SK-N-MC (cell line): ENCODE results near the gene TAS2R40.

ENCODE experiments used
- DNase-seq: peaks from one replicate; pipeline ENCODE4 v3.0.0-alpha.2; 2011; ENCODE audit warnings: low read depth, low spot score
- H3K27ac ChIP-seq: fragments of 200-600 bp; sonication (generic); 2 replicates; pipeline ENCODE4 v1.5.1; 2016; ENCODE audit warnings: mixed run types
- H3K36me3 ChIP-seq: fragments of 200-600 bp; sonication (generic); 2 replicates; pipeline ENCODE4 v1.6.1; 2017; ENCODE audit warnings: antibody characterized with exemption, low read length, mixed read lengths; ENCODE audit not compliant: insufficient read depth
- H3K4me3 ChIP-seq: fragments of 200-600 bp; sonication (generic); 2 replicates; pipeline ENCODE4 v1.5.1; 2016
- H3K9ac ChIP-seq: fragments of 200-600 bp; sonication (generic); 2 replicates; pipeline ENCODE4 v1.8.0; 2017; ENCODE audit warnings: mixed run types, mixed read lengths; ENCODE audit not compliant: insufficient read length
- H3K9me3 ChIP-seq: fragments of 200-600 bp; sonication (generic); 2 replicates; pipeline ENCODE4 v1.6.1; 2017; ENCODE audit warnings: low read depth, mild to moderate bottlenecking, antibody characterized with exemption, low read length, moderate library complexity, mixed read lengths
- EZH2 ChIP-seq: fragments of 200-600 bp; sonication (generic); IDR thresholded peaks from one replicate; pipeline ENCODE4 v1.6.1; 2017; ENCODE audit warnings: antibody characterized with exemption
- FOXP2 ChIP-seq: optimal IDR thresholded peaks from 2 replicates; pipeline ENCODE3; 2011; ENCODE audit warnings: mild to moderate bottlenecking, moderate library complexity; ENCODE audit not compliant: insufficient read depth; ENCODE audit errors: extremely low read length, control extremely low read depth
- POLR2AphosphoS5 ChIP-seq: IDR thresholded peaks from 2 replicates; pipeline ENCODE4 v1.6.1; 2012; ENCODE audit warnings: mild to moderate bottlenecking, low read depth, low read length, borderline replicate concordance

TAS2R40 gene

GRCh38 chr7:143230602-143231457 is 9.0 kb downstream of the TAS2R40 start:
- no peak for TF ChIP-seq FOXP2
- TF ChIP-seq EZH2, result no peak
- no peak for TF ChIP-seq POLR2AphosphoS5
- Histone ChIP-seq H3K36me3 (no peaks in the 10 kb centered on the region), H3K4me3 (no peak overlapping the region), H3K9ac (no peak overlapping the region), H3K9me3 (no peaks in the 10 kb centered on the region), H3K27ac (no peak overlapping the region)
- no peak for DNase-seq

GRCh38 chr7:143233816-143234532 is 12.1 kb downstream of the TAS2R40 start:
- no peak overlapping the region for H3K4me3 ChIP-seq
- no peak for TF ChIP-seq FOXP2
- no peak for TF ChIP-seq EZH2
- TF ChIP-seq POLR2AphosphoS5, result no peak

GRCh38 chr7:143234533-143234875 is 12.7 kb downstream of the TAS2R40 start:
- no peaks in the 10 kb centered on the region for H3K9me3 ChIP-seq
- TF ChIP-seq POLR2AphosphoS5, result no peak
- no peak for TF ChIP-seq FOXP2
- no peak for TF ChIP-seq EZH2
- H3K9ac ChIP-seq, result no peak overlapping the region
- no peaks in the 10 kb centered on the region for H3K36me3 ChIP-seq
- no peak for DNase-seq
- H3K4me3 ChIP-seq, result no peak overlapping the region
- no peak overlapping the region for H3K27ac ChIP-seq

More at GRCh38 chr7:143233816-143234532, 12.1 kb downstream of the TAS2R40 start:
- DNase-seq, result no peak
- Histone ChIP-seq H3K27ac (no peak overlapping the region), H3K36me3 (no peaks in the 10 kb centered on the region), H3K9me3 (no peaks in the 10 kb centered on the region), H3K9ac (no peak overlapping the region)

- H3K4me3 ChIP-seq, result no peak overlapping the region
- TF ChIP-seq EZH2 (no peak), POLR2AphosphoS5 (no peak), FOXP2 (no peak)
Measured at GRCh38 chr7:143235561-143235960, 13.7 kb downstream of the TAS2R40 start.

GRCh38 chr7:143236408-143236990 is 14.7 kb downstream of the TAS2R40 start:
- Histone ChIP-seq H3K9ac (no peak overlapping the region), H3K27ac (no peak overlapping the region), H3K9me3 (no peaks in the 10 kb centered on the region), H3K4me3 (no peak overlapping the region), H3K36me3 (no peaks in the 10 kb centered on the region)
- no peak for DNase-seq
- TF ChIP-seq POLR2AphosphoS5 (no peak), EZH2 (no peak), FOXP2 (no peak)

More at GRCh38 chr7:143235561-143235960, 13.7 kb downstream of the TAS2R40 start:
- Histone ChIP-seq H3K36me3 (no peaks in the 10 kb centered on the region), H3K9ac (no peak overlapping the region), H3K27ac (no peak overlapping the region), H3K9me3 (no peaks in the 10 kb centered on the region)
- no peak for DNase-seq

GRCh38 chr7:143237366-143237765 is 15.5 kb downstream of the TAS2R40 start:
- Histone ChIP-seq H3K9me3 (no peaks in the 10 kb centered on the region), H3K27ac (no peak overlapping the region), H3K4me3 (no peak overlapping the region), H3K36me3 (no peaks in the 10 kb centered on the region), H3K9ac (no peak overlapping the region)
- TF ChIP-seq FOXP2 (no peak), EZH2 (no peak), POLR2AphosphoS5 (no peak)
- no peak for DNase-seq

GRCh38 chr7:143238289-143238980 is 16.6 kb downstream of the TAS2R40 start:
- TF ChIP-seq EZH2 (no peak), FOXP2 (no peak), POLR2AphosphoS5 (no peak)
- Histone ChIP-seq H3K4me3 (no peak overlapping the region), H3K36me3 (no peaks in the 10 kb centered on the region), H3K9me3 (no peaks in the 10 kb centered on the region), H3K27ac (no peak overlapping the region), H3K9ac (no peak overlapping the region)
- DNase-seq, result no peak

GRCh38 chr7:143239813-143240212 is 18.0 kb downstream of the TAS2R40 start:
- H3K36me3 ChIP-seq, result no peaks in the 10 kb centered on the region
- no peak overlapping the region for H3K9ac ChIP-seq
- DNase-seq, result no peak
- TF ChIP-seq FOXP2 (no peak), EZH2 (no peak), POLR2AphosphoS5 (no peak)
- no peak overlapping the region for H3K4me3 ChIP-seq
- H3K9me3 ChIP-seq, result no peaks in the 10 kb centered on the region
- no peak overlapping the region for H3K27ac ChIP-seq
